Raji (cell line): Measurements from ENCODE around the gene SPRR4.

Experiments used
- POLR2A ChIP-seq: IDR thresholded peaks from 2 replicates; pipeline ENCODE4 v1.6.1; 2011; ENCODE audit warnings: low read depth, low read length, control low read depth; ENCODE audit not compliant: insufficient read depth

Gene SPRR4

GRCh38 chr1:152959801-152960451 is 10.5 kb upstream of the SPRR4 start:
- TF ChIP-seq POLR2A = no peak

- TF ChIP-seq POLR2A = no peak
Observed at GRCh38 chr1:152960452-152961044, 9.9 kb upstream of the SPRR4 start.

- TF ChIP-seq POLR2A = no peak
Observed at GRCh38 chr1:152961226-152961891, 9.1 kb upstream of the SPRR4 start.

- TF ChIP-seq POLR2A = no peak
Observed at GRCh38 chr1:152962876-152963415, 7.5 kb upstream of the SPRR4 start.

- TF ChIP-seq POLR2A = no peak
Observed at GRCh38 chr1:152964536-152964935, 5.9 kb upstream of the SPRR4 start.

GRCh38 chr1:152965853-152966252 is 4.6 kb upstream of the SPRR4 start:
- TF ChIP-seq POLR2A = no peak

- TF ChIP-seq POLR2A = no peak
Observed at GRCh38 chr1:152967201-152967600, 3.2 kb upstream of the SPRR4 start.

- TF ChIP-seq POLR2A = no peak
Observed at GRCh38 chr1:152968248-152968647, 2.2 kb upstream of the SPRR4 start.

GRCh38 chr1:152969036-152969435 is 1.4 kb upstream of the SPRR4 start:
- no peak for TF ChIP-seq POLR2A

- TF ChIP-seq POLR2A = no peak
Observed at GRCh38 chr1:152972196-152972886, 1.9 kb downstream of the SPRR4 start.

- no peak for TF ChIP-seq POLR2A
Observed at GRCh38 chr1:152976688-152977087, 6.2 kb downstream of the SPRR4 start.

- TF ChIP-seq POLR2A = no peak
Observed at GRCh38 chr1:152977614-152978013, 7.2 kb downstream of the SPRR4 start.

- no peak for TF ChIP-seq POLR2A
Observed at GRCh38 chr1:152980676-152981075, 10.2 kb downstream of the SPRR4 start.

- no peak for TF ChIP-seq POLR2A
Observed at GRCh38 chr1:152981146-152981871, 10.9 kb downstream of the SPRR4 start.

GRCh38 chr1:152982076-152982475 is 11.6 kb downstream of the SPRR4 start:
- TF ChIP-seq POLR2A = no peak

GRCh38 chr1:152983234-152983633 is 12.8 kb downstream of the SPRR4 start:
- TF ChIP-seq POLR2A = no peak

- TF ChIP-seq POLR2A = no peak
Observed at GRCh38 chr1:152983743-152984142, 13.3 kb downstream of the SPRR4 start, which contains the start of gene SPRR1A. Gene SPRR1A (plus strand): TSS chr1:152984081. CDS start chr1:152985231, 1,150 bp downstream.
